HepG2 (cell line): ENCODE results near the gene LSM14B. TPM values are rescaled to one million over a fixed set of nuclear protein-coding genes. Genes with fewer than 3 reads are reported as not detected.

Source experiments
- BRF2 ChIP-seq: sonication (generic); formaldehyde crosslinking; IDR thresholded peaks from 2 replicates; pipeline ENCODE4 v1.8.1; 2022; ENCODE audit warnings: mild to moderate bottlenecking, missing genetic modification reagents
- DMAP1 ChIP-seq: IDR thresholded peaks from 2 replicates; pipeline ENCODE4 v1.6.1; 2016
- EED ChIP-seq: sonication (generic); formaldehyde crosslinking; IDR thresholded peaks from 2 replicates; pipeline ENCODE4 v1.5.0; 2020; ENCODE audit warnings: mild to moderate bottlenecking, missing genetic modification reagents
- FOSL2 ChIP-seq: sonication (generic); formaldehyde crosslinking; IDR thresholded peaks from 2 replicates; pipeline ENCODE4 v1.4.0; 2020; ENCODE audit warnings: missing genetic modification reagents
- FOXJ3 ChIP-seq: sonication (generic); formaldehyde crosslinking; IDR thresholded peaks from 2 replicates; pipeline ENCODE4 v1.4.0; 2020; ENCODE audit warnings: missing genetic modification reagents, mild to moderate bottlenecking, borderline replicate concordance
- HHEX ChIP-seq: IDR thresholded peaks from 2 replicates; pipeline ENCODE4 v1.6.1; 2016; ENCODE audit warnings: control low read depth
- MTERF4 ChIP-seq: sonication (generic); formaldehyde crosslinking; IDR thresholded peaks from 2 replicates; pipeline ENCODE4 v1.8.0; 2023; ENCODE audit warnings: mild to moderate bottlenecking, missing genetic modification reagents
- MZF1 ChIP-seq: sonication (generic); formaldehyde crosslinking; IDR thresholded peaks from 2 replicates; pipeline ENCODE4 v1.8.1; 2023; ENCODE audit warnings: mild to moderate bottlenecking, missing genetic modification reagents, borderline replicate concordance
- NR2F2 ChIP-seq: IDR thresholded peaks from 2 replicates; pipeline ENCODE4 v1.6.1; 2012; ENCODE audit warnings: low read depth, inconsistent platforms, borderline replicate concordance
- REST ChIP-seq, 2 experiments: IDR thresholded peaks; 2 replicates each; pipeline ENCODE4 v1.6.1; 2011 to 2012; ENCODE audit warnings: low read length in 2 of 2, borderline replicate concordance in 1 of 2, low read depth in 1 of 2, mild to moderate bottlenecking in 1 of 2, moderate library complexity in 1 of 2
- RFX1 ChIP-seq: fragments of 450-650 bp; IDR thresholded peaks from 2 replicates; pipeline ENCODE4 v1.6.1; 2017
- RFX3 ChIP-seq: IDR thresholded peaks from 2 replicates; pipeline ENCODE4 v1.6.1; 2016; ENCODE audit warnings: missing biosample characterization, missing genetic modification reagents
- RXRA ChIP-seq: sonication (generic); formaldehyde crosslinking; IDR thresholded peaks from 2 replicates; pipeline ENCODE4 v1.5.1; 2020; ENCODE audit warnings: missing genetic modification reagents
- TCF12 ChIP-seq, 2 experiments: fragments of 450-650 bp in 1 of 2; sonication (generic) in 1 of 2; formaldehyde crosslinking in 1 of 2; IDR thresholded peaks; 2 replicates each; pipeline versions ENCODE4 v1.6.1 to v1.8.0; 2017 to 2022; ENCODE audit warnings: antibody characterized with exemption in 1 of 2, mild to moderate bottlenecking in 1 of 2, missing genetic modification reagents in 1 of 2, moderate library complexity in 1 of 2
- ZNF121 ChIP-seq: sonication (generic); formaldehyde crosslinking; IDR thresholded peaks from 2 replicates; pipeline ENCODE4 v1.5.0; 2020; ENCODE audit warnings: mild to moderate bottlenecking, missing genetic modification reagents
- ZSCAN25 ChIP-seq: sonication (generic); formaldehyde crosslinking; IDR thresholded peaks from 2 replicates; pipeline ENCODE4 v1.8.0; 2022; ENCODE audit warnings: mild to moderate bottlenecking, missing genetic modification reagents
- ZSCAN29 ChIP-seq: sonication (generic); formaldehyde crosslinking; conservative IDR thresholded peaks from 2 replicates; pipeline ENCODE4 v1.4.0; 2020; ENCODE audit warnings: mild to moderate bottlenecking, missing genetic modification reagents
- polyA plus RNA-seq, 8 experiments: library from polyadenylated mRNA; depleted of rRNA in 3 of 8; stranded (reverse) in 7 of 8; unstranded in 1 of 8; fragments of >200 nt; fragmentation: Illumina TruSeq in 4 of 8; extraction: Trizol in 4 of 8; gene quantifications; 2 replicates each; pipeline versions ENCODE4 v1.2.1 to v1.2.3, GENCODE V29; 2011 to 2016; ENCODE audit warnings: low read depth in 4 of 8, missing spikeins in 1 of 8, mixed read lengths in 1 of 8; ENCODE audit not compliant: insufficient read depth in 1 of 8
- total RNA-seq, 5 experiments: library from RNA; depleted of rRNA; stranded (reverse); fragments of >200 nt; fragmentation: Illumina TruSeq; extraction: Trizol; gene quantifications; 2 replicates each; pipeline ENCODE4 v1.2.3, GENCODE V29; 2016; ENCODE audit warnings: low read depth in 1 of 5
- TF ChIP-seq, protein P1 (sequence below): sonication (generic); formaldehyde crosslinking; IDR thresholded peaks from 2 replicates; pipeline ENCODE4 v1.4.0; 2020; ENCODE audit warnings: mild to moderate bottlenecking, missing genetic modification reagents
- TF ChIP-seq, protein P2 (sequence below): sonication (generic); formaldehyde crosslinking; IDR thresholded peaks from 2 replicates; pipeline ENCODE4 v1.4.0; 2020; ENCODE audit warnings: mild to moderate bottlenecking, missing genetic modification reagents

The LSM14B gene
- total and polyA plus RNA-seq, 2 of the 13 experiments (the other 11 are each of a cell fraction or from before 2014, with no cell fraction given) = 43.3 to 79.2 TPM

DNA sequence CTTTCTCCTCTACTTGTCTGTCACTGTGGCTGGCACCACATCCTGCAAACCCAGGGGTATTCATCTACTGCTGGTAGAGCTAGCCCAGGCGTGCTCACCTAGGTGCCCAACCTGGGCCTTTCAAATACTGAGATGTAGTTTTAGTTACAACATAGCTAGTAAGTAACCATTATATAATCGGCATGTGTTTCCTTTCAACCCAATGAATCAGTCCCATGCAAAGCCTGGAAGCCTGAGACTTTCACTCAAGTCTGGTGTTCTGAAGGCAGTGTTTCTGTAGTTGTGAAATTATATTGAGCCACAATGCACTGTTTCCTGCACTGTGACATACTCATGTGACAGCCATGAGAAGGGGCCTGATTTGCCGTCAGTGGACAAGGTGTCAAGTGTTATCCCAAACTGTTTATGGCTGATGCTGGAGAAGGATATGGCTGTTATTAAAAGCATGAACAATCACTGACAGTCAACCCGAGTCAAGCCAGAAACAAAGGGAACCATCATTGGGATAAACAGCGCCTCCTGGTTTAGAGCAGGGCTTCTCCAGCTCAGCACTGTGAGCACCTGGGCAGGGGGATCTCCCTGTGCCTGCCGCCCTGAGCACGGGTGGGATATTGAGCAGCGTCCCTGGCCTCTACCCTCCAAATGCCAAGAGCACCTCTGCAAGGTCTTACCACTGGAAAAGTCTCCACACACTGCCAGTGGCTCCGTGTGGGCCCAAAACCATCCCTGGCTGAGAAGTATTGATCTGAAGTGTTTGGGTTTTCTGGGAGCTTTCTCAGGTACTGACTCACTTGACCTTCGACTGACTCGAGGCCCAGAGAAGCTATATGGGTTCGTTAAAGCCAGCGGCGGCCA, 19.3 kb downstream of the LSM14B start (continued):
- TF ChIP-seq REST (IDR thresholded peaks at IDR 0.05; ENCODE audit: borderline replicate concordance in 1 of 2, low read depth in 1 of 2, low read length in 2 of 2) = no peak
- no peak for TF ChIP-seq NR2F2
- TF ChIP-seq MTERF4 = 0 out of 2 replicates have a peak, but pooled peaks have one; percentile 55
- TF ChIP-seq HHEX = no peak
- TF ChIP-seq, protein P1, sequence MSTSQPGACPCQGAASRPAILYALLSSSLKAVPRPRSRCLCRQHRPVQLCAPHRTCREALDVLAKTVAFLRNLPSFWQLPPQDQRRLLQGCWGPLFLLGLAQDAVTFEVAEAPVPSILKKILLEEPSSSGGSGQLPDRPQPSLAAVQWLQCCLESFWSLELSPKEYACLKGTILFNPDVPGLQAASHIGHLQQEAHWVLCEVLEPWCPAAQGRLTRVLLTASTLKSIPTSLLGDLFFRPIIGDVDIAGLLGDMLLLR (CRISPR knock-in tag) = 0 out of 2 replicates have a peak, but pooled peaks have one; percentile 47
- no peak for TF ChIP-seq BRF2 (CRISPR knock-in tag)
- TF ChIP-seq FOXJ3 = no peak
- no peak for TF ChIP-seq RFX3
- TF ChIP-seq ZSCAN25 (CRISPR knock-in tag) = no peak
- TF ChIP-seq RXRA = peak; percentile 16; the same call in 1 of the 2 replicates
- no peak for TF ChIP-seq EED (CRISPR knock-in tag)
- TF ChIP-seq FOSL2 (CRISPR knock-in tag) = peak; percentile 51; the same call in 1 of the 2 replicates
- no peak for TF ChIP-seq TCF12 (IDR thresholded peaks at IDR 0.05)
- TF ChIP-seq TCF12 (CRISPR knock-in tag; IDR thresholded peaks at IDR 0.05) = no peak
- no peak; the same call in none of the 2 replicates for TF ChIP-seq DMAP1 (CRISPR knock-in tag)
- TF ChIP-seq MZF1 = no peak
- TF ChIP-seq, protein P2, sequence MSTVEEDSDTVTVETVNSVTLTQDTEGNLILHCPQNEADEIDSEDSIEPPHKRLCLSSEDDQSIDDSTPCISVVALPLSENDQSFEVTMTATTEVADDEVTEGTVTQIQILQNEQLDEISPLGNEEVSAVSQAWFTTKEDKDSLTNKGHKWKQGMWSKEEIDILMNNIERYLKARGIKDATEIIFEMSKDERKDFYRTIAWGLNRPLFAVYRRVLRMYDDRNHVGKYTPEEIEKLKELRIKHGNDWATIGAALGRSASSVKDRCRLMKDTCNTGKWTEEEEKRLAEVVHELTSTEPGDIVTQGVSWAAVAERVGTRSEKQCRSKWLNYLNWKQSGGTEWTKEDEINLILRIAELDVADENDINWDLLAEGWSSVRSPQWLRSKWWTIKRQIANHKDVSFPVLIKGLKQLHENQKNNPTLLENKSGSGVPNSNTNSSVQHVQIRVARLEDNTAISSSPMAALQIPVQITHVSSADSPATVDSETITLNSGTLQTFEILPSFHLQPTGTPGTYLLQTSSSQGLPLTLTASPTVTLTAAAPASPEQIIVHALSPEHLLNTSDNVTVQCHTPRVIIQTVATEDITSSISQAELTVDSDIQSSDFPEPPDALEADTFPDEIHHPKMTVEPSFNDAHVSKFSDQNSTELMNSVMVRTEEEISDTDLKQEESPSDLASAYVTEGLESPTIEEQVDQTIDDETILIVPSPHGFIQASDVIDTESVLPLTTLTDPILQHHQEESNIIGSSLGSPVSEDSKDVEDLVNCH (CRISPR knock-in tag) = no peak
- peak; percentile 40; the same call in 1 of the 2 replicates for TF ChIP-seq ZNF121 (CRISPR knock-in tag)
- no peak for TF ChIP-seq ZSCAN29 (CRISPR knock-in tag)
- no peak for TF ChIP-seq RFX1
